ENCODE results near the gene ETNK1.
A peak's percentile ranks its signal among the peaks of the same experiment; 100 is the strongest.

Gene ETNK1

GRCh38 chr12:22617630-22618029 lies 7.3 kb upstream of the ETNK1 start:
- H2AFZ ChIP-seq = no peak overlapping the region
- no peak for TF ChIP-seq CTCF (IDR thresholded peaks at IDR 0.05)
- no peaks in the 10 kb centered on the region for H3K79me2 ChIP-seq
- H3K4me1 ChIP-seq = no peaks in the 10 kb centered on the region
- no peak overlapping the region for H3K4me3 ChIP-seq (ENCODE audit: low read depth, low read length)
- H3K27ac ChIP-seq = no peak overlapping the region
- H3K36me3 ChIP-seq (ENCODE audit: control insufficient read depth, insufficient read depth, low read length) = no peaks in the 10 kb centered on the region
- H3K27me3 ChIP-seq (ENCODE audit: control insufficient read depth, insufficient read depth, low read length) = no peaks in the 10 kb centered on the region
- H3K9ac ChIP-seq = no peak overlapping the region
- no peaks in the 10 kb centered on the region for H3K9me3 ChIP-seq (ENCODE audit: control insufficient read depth, low read length)
- H3K4me2 ChIP-seq (ENCODE audit: low read length) = no peak overlapping the region

GRCh38 chr12:22624548-22624869 lies 462 bp upstream of the ETNK1 start:
- no peak for TF ChIP-seq CTCF (IDR thresholded peaks at IDR 0.05)
- Histone ChIP-seq H3K27me3 (ENCODE audit: control insufficient read depth, insufficient read depth, low read length) (no peaks in the 10 kb centered on the region), H3K79me2 (peaks cover 7% of the 10 kb centered on the region), H3K4me2 (ENCODE audit: low read length) (peak overlapping the region; percentile 67), H3K36me3 (ENCODE audit: control insufficient read depth, insufficient read depth, low read length) (no peaks in the 10 kb centered on the region), H2AFZ (peak overlapping the region; percentile 99), H3K4me1 (no peaks in the 10 kb centered on the region), H3K9ac (no peak overlapping the region), H3K27ac (peak overlapping the region; percentile 90), H3K4me3 (ENCODE audit: low read depth, low read length) (peak overlapping the region; percentile 68), H3K9me3 (ENCODE audit: control insufficient read depth, low read length) (no peaks in the 10 kb centered on the region)

- H3K27ac ChIP-seq = peak overlapping the region; percentile 90
- peak overlapping the region; percentile 67 for H3K4me2 ChIP-seq (ENCODE audit: low read length)
- no peak for TF ChIP-seq CTCF (IDR thresholded peaks at IDR 0.05)
- peak overlapping the region; percentile 61 for H3K9ac ChIP-seq
- peak overlapping the region; percentile 68 for H3K4me3 ChIP-seq (ENCODE audit: low read depth, low read length)
- no peaks in the 10 kb centered on the region for H3K36me3 ChIP-seq (ENCODE audit: control insufficient read depth, insufficient read depth, low read length)
- H2AFZ ChIP-seq = peak overlapping the region; percentile 99
- peaks cover 7% of the 10 kb centered on the region for H3K79me2 ChIP-seq
- H3K4me1 ChIP-seq = no peaks in the 10 kb centered on the region
- no peaks in the 10 kb centered on the region for H3K9me3 ChIP-seq (ENCODE audit: control insufficient read depth, low read length)
- H3K27me3 ChIP-seq (ENCODE audit: control insufficient read depth, insufficient read depth, low read length) = no peaks in the 10 kb centered on the region
Measured at GRCh38 chr12:22625762-22626294, 857 bp downstream of the ETNK1 start.

GRCh38 chr12:22626406-22626805 lies 1.4 kb downstream of the ETNK1 start:
- no peaks in the 10 kb centered on the region for H3K9me3 ChIP-seq (ENCODE audit: control insufficient read depth, low read length)
- H3K27me3 ChIP-seq (ENCODE audit: control insufficient read depth, insufficient read depth, low read length) = no peaks in the 10 kb centered on the region
- peak overlapping the region; percentile 90 for H3K27ac ChIP-seq
- peak overlapping the region; percentile 68 for H3K4me3 ChIP-seq (ENCODE audit: low read depth, low read length)
- H3K36me3 ChIP-seq (ENCODE audit: control insufficient read depth, insufficient read depth, low read length) = no peaks in the 10 kb centered on the region
- H3K9ac ChIP-seq = no peak overlapping the region
- peaks cover 7% of the 10 kb centered on the region for H3K79me2 ChIP-seq
- peak overlapping the region; percentile 67 for H3K4me2 ChIP-seq (ENCODE audit: low read length)
- H2AFZ ChIP-seq = no peak overlapping the region
- TF ChIP-seq CTCF (IDR thresholded peaks at IDR 0.05) = no peak
- H3K4me1 ChIP-seq = no peaks in the 10 kb centered on the region

- Histone ChIP-seq H3K36me3 (ENCODE audit: control insufficient read depth, insufficient read depth, low read length) (no peaks in the 10 kb centered on the region), H3K27ac (no peak overlapping the region), H2AFZ (no peak overlapping the region), H3K9ac (no peak overlapping the region), H3K4me2 (ENCODE audit: low read length) (no peak overlapping the region), H3K9me3 (ENCODE audit: control insufficient read depth, low read length) (no peaks in the 10 kb centered on the region), H3K4me1 (no peaks in the 10 kb centered on the region), H3K27me3 (ENCODE audit: control insufficient read depth, insufficient read depth, low read length) (no peaks in the 10 kb centered on the region), H3K4me3 (ENCODE audit: low read depth, low read length) (no peak overlapping the region), H3K79me2 (peaks cover 7% of the 10 kb centered on the region)
- no peak for TF ChIP-seq CTCF (IDR thresholded peaks at IDR 0.05)
Measured at GRCh38 chr12:22627371-22627770, 2.4 kb downstream of the ETNK1 start.

Data from parathyroid adenoma (tissue), 2 donors.